ENCODE results near the gene BOK. TPM values are rescaled to one million over a fixed set of nuclear protein-coding genes. Genes with fewer than 3 reads are reported as not detected.

Gene BOK
- total RNA-seq, 1 experiment from 2014 or later: 30.2 TPM

DNA sequence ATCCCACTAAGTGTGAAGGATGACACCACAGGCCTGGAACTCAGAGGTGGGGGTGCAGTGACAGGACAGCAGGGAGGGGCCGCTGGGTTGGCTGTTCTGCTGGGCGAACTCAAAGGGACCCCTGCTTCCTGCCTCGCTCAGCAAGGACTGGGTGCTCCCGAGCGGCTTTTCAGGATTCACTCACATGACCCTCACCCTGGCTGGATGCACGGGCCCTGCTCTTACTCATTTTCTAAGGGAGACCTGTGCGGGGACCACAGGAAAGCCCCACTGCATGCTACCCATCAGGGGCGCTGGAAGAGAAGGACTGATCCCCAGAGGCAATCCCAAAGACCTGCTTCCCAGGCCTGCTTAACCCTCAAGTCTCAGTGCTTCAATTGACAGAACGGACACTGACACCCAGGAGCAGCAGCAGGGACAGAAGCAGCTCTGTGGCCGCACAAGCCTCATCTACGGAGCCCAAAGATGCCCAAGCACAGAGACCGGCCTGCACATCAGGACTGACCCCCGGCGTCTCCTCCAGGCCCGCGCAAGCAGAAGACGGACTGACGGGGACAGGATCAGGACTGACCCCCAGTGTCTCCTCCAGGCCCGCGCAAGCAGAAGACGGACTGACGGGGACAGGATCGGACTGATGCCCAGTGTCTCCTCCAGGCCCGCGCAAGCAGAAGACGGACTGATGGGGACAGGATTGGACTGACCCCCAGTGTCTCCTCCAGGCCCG is 48.8 kb downstream of the BOK start:
- H3K9me3 ChIP-seq (ENCODE audit: low read length): no peaks in the 10 kb centered on the region
- no TSS peak for BruUV-seq (replicated peaks)
- H3F3A ChIP-seq (ENCODE audit: low read length, unreplicated experiment): no peaks in the 10 kb centered on the region
- no peak for DNase-seq
- no peak overlapping the region for H3K4me3 ChIP-seq (ENCODE audit: low read length)
- H3K36me3 ChIP-seq (ENCODE audit: low read depth, low read length): no peaks in the 10 kb centered on the region; the same call in 1 of the 2 replicates
- H3K79me2 ChIP-seq (ENCODE audit: low read length): peaks cover 14% of the 10 kb centered on the region
- no peak overlapping the region for H3K27ac ChIP-seq (ENCODE audit: low read length)
- no peak overlapping the region for H2AFZ ChIP-seq (ENCODE audit: low read length)
- ChIA-PET CTCF (no interaction called here), POLR2A (ENCODE audit: unreplicated experiment) (no interaction called here)
- H3K4me1 ChIP-seq (ENCODE audit: insufficient read depth, low read length): no peaks in the 10 kb centered on the region
- no peak for TF ChIP-seq EZH2 (IDR thresholded peaks at IDR 0.05; ENCODE audit: low read length, unreplicated experiment)
- TF ChIP-seq CTCF (conservative IDR thresholded peaks at IDR 0.05; ENCODE audit: low read depth, low read length): no peak
- no peak for TF ChIP-seq EZH2phosphoT487 (IDR thresholded peaks at IDR 0.05; ENCODE audit: borderline replicate concordance, low read length)
- no peak overlapping the region for H3K4me2 ChIP-seq (ENCODE audit: low read length)
- H4K20me1 ChIP-seq (ENCODE audit: low read length): no peaks in the 10 kb centered on the region
- no peaks in the 10 kb centered on the region for H3K9me2 ChIP-seq (replicated peaks; ENCODE audit: low read length)
- H3K9ac ChIP-seq (ENCODE audit: low read length): no peak overlapping the region
- ATAC-seq: no peak
- no peaks in the 10 kb centered on the region for H3K27me3 ChIP-seq (ENCODE audit: low read length)
- intact Hi-C loops (cut with micrococcal nuclease): no loop called here

DNA sequence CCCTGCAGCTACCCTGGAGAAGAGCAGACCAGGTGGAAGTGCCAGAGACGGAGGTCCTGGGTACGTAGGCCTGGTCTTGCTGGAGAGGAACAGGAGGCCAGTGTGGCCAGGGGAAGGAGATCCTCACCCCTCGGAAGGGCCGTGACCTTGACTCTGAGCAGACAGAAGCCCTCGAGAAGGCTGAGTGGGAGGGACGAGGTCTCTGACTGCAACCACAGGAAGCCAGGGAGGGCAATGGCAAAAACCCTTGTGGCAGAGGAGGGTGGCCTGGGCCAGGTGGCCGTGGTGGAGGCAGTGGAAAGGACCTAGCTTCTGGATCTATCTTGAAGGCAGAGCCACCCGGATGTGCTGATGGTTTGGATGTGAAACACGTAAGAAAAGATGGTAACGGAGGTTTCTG is 50.3 kb downstream of the BOK start:
- intact Hi-C loops (cut with micrococcal nuclease): no loop called here
- ATAC-seq: no peak
- Histone ChIP-seq H2AFZ (ENCODE audit: low read length) (no peak overlapping the region), H3K27me3 (ENCODE audit: low read length) (no peaks in the 10 kb centered on the region), H3K9ac (ENCODE audit: low read length) (no peak overlapping the region), H3K27ac (ENCODE audit: low read length) (no peak overlapping the region), H3F3A (ENCODE audit: low read length, unreplicated experiment) (no peaks in the 10 kb centered on the region), H3K4me2 (ENCODE audit: low read length) (no peak overlapping the region), H3K79me2 (ENCODE audit: low read length) (peaks cover 26% of the 10 kb centered on the region), H3K4me3 (ENCODE audit: low read length) (no peak overlapping the region), H3K9me3 (ENCODE audit: low read length) (no peaks in the 10 kb centered on the region), H4K20me1 (ENCODE audit: low read length) (no peaks in the 10 kb centered on the region), H3K36me3 (ENCODE audit: low read depth, low read length) (no peaks in the 10 kb centered on the region; the same call in 1 of the 2 replicates), H3K9me2 (replicated peaks; ENCODE audit: low read length) (no peaks in the 10 kb centered on the region), H3K4me1 (ENCODE audit: insufficient read depth, low read length) (no peaks in the 10 kb centered on the region)
- no TSS peak for BruUV-seq (replicated peaks)
- TF ChIP-seq EZH2 (IDR thresholded peaks at IDR 0.05; ENCODE audit: low read length, unreplicated experiment): no peak
- no peak for TF ChIP-seq CTCF (conservative IDR thresholded peaks at IDR 0.05; ENCODE audit: low read depth, low read length)
- no peak for TF ChIP-seq EZH2phosphoT487 (IDR thresholded peaks at IDR 0.05; ENCODE audit: borderline replicate concordance, low read length)
- DNase-seq: no peak
- POLR2A ChIA-PET (ENCODE audit: unreplicated experiment): no interaction called here
- CTCF ChIA-PET: no interaction called here

Measured in PC-3 (cell line).